Choroid plexus epithelial cell (primary cell): ENCODE results near the gene GPR25.

Source experiments
- DNase-seq: peaks from one replicate; pipeline ENCODE4 v3.0.0-alpha.2; 2010; ENCODE audit warnings: low read depth
- H3K4me3 ChIP-seq: 2 replicates; pipeline ENCODE4 v1.5.1; 2011; ENCODE audit warnings: low read depth, mild to moderate bottlenecking, control low read depth, low read length, moderate library complexity
- TF ChIP-seq, protein P1 (sequence below): conservative IDR thresholded peaks from 2 replicates; pipeline ENCODE4 v1.5.1; 2011; ENCODE audit warnings: low read depth, mild to moderate bottlenecking, control low read depth, inconsistent platforms, low read length, moderate library complexity

The GPR25 gene

DNA sequence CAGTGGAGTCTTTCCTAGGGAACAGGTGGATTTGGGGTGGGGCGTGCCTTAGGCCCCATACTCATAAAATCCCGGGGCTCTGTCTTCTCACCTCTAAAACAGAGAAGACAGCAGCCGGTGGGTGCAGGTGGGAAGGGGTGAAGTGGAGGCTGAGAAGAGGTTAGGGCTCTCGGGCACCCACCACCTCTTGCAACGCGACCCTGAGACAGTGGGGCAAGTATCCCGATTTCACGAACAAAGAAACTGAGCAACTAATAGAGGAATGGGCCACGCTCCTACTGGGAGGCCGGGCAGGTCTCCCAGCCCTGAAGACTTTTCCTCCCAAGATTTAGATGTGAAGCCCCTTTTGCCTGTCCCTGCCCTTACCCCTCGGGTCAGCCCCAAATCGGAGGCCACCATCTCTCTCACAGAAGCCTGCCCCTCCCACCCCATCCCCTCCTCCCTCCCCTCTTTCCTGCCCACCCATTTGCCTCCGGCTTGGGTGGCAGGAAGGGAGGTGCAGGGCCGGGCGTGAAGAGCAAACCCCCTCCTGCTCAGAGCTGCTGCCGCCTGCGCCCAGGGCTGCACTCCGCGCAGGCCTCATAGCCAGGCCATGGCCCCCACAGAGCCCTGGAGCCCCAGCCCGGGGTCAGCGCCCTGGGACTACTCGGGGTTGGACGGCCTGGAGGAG is at the start of gene GPR25:
Gene GPR25 (plus strand): TSS at position 536 of the 670 bp plus-strand sequence. CDS start 57 bp downstream, at position 593.
- DNase-seq, result no peak
- H3K4me3 ChIP-seq, result no peak within 1 kb of the TSS
- TF ChIP-seq, protein P1, sequence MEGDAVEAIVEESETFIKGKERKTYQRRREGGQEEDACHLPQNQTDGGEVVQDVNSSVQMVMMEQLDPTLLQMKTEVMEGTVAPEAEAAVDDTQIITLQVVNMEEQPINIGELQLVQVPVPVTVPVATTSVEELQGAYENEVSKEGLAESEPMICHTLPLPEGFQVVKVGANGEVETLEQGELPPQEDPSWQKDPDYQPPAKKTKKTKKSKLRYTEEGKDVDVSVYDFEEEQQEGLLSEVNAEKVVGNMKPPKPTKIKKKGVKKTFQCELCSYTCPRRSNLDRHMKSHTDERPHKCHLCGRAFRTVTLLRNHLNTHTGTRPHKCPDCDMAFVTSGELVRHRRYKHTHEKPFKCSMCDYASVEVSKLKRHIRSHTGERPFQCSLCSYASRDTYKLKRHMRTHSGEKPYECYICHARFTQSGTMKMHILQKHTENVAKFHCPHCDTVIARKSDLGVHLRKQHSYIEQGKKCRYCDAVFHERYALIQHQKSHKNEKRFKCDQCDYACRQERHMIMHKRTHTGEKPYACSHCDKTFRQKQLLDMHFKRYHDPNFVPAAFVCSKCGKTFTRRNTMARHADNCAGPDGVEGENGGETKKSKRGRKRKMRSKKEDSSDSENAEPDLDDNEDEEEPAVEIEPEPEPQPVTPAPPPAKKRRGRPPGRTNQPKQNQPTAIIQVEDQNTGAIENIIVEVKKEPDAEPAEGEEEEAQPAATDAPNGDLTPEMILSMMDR, result no peak

DNA sequence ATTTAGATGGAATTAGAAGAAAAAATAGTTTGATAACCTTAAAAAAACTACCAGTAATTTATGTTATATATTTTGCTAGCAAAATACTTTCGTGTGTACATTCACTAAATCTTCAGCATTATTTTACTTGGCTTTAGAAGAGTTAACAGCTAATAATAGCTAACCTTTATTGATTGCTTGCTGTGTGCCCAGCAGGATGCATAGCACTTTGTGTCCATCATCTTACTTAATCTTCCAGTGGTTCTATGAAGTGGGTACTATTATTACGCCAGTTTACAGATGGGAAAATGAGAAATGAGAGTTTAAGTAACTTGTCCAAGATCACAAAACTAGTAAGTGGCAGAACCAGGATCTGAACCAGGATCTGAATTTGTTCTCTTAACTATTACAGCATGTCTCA is 41.7 kb upstream of the GPR25 start:
- TF ChIP-seq, protein P1, result no peak
- DNase-seq, result no peak
- no peak overlapping the region for H3K4me3 ChIP-seq

- no peak overlapping the region for H3K4me3 ChIP-seq
- TF ChIP-seq, protein P1, result no peak
- no peak for DNase-seq
These were observed 38.4 kb upstream of the GPR25 start for GRCh38 chr1:200834383-200834782.

- DNase-seq, result no peak
- TF ChIP-seq, protein P1, result no peak
- H3K4me3 ChIP-seq, result no peak overlapping the region
These were observed 36.6 kb upstream of the GPR25 start for GRCh38 chr1:200836213-200836612.

GRCh38 chr1:200837931-200838571 is 34.7 kb upstream of the GPR25 start:
- TF ChIP-seq, protein P1, result peak; percentile 46
- peak; percentile 48 for DNase-seq

GRCh38 chr1:200838676-200839445 is 33.9 kb upstream of the GPR25 start:
- TF ChIP-seq, protein P1, result no peak
- H3K4me3 ChIP-seq, result no peak overlapping the region
- peak; percentile 59 for DNase-seq

More at GRCh38 chr1:200837931-200838571, 34.7 kb upstream of the GPR25 start:
- no peak overlapping the region for H3K4me3 ChIP-seq
